Measurements from ENCODE around the gene EIF3J.

- no peak for TF ChIP-seq CTCF (IDR thresholded peaks at IDR 0.05)
- TF ChIP-seq POLR2A (IDR thresholded peaks at IDR 0.05) = no peak
Observed at GRCh38 chr15:44537735-44538240, 841 bp downstream of the EIF3J start.

All from tibial nerve (tissue), 3 donors.